Stimulated activated CD8-positive, alpha-beta memory T cell treated with anti-CD3 and anti-CD28 coated beads, Interleukin-12 subunit alpha, Interleukin-12 subunit beta, amount 100 ng/mL, for 4 hours (primary cell): ENCODE results near the gene SRL.
A peak's percentile ranks its signal among the peaks of the same experiment; 100 is the strongest.

Source experiments
- DNase-seq: peaks from one replicate; pipeline ENCODE4 v3.0.0-alpha.2; 2020; ENCODE audit warnings: low read depth

The SRL gene

DNA sequence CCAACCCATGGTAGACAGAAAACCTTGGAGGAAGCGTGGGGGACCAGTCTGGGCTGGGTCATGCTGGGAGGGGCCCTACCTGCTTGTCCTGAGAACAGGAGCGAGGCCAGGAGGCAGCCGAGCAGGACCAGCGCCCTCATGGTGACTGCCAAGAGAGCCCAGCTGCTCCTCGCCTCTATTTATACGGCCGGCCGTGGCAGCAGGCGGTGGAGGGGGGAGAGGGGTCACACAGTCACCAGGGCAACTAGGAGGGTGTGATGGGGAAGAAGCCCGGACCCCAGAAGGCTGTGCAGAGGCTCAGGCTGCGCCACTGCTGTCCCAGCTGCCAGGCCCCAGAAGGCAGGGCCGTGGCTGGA lies at the start of gene SRL:
Gene SRL, minus strand, starts transcription at position 153 of the 356 bp plus-strand sequence. Its CDS starts 13 bp downstream, at position 140.
- no peak for DNase-seq

DNA sequence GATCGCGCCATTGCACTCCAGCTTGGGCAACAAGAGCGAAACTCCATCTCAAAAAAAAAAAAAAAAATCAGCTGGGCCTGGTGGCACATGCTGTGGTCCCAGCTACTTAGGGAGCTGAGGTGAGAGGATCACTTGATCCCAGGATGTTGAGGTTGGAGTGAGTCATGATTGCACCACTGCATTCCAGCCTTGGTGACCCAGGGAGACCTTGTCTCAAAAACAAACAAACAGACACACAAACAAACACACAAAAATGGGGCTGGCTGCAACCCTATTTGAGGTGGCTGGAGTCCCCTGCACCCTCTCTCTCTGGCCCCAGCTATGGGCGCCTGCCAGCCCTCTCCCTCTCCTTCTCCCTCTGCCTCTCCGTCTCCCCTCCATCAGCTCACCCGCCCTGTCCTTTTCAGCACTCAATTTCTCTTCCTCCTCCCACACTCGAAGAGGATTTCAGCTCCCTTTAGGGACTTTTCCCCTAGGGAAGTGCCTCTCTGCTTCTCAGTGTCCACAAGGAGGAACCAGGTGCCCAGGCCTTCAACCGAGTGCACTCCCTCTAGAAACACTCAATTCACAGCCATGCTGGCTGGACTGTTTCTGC lies 48.5 kb upstream of the SRL start:
- DNase-seq, result no peak

DNA sequence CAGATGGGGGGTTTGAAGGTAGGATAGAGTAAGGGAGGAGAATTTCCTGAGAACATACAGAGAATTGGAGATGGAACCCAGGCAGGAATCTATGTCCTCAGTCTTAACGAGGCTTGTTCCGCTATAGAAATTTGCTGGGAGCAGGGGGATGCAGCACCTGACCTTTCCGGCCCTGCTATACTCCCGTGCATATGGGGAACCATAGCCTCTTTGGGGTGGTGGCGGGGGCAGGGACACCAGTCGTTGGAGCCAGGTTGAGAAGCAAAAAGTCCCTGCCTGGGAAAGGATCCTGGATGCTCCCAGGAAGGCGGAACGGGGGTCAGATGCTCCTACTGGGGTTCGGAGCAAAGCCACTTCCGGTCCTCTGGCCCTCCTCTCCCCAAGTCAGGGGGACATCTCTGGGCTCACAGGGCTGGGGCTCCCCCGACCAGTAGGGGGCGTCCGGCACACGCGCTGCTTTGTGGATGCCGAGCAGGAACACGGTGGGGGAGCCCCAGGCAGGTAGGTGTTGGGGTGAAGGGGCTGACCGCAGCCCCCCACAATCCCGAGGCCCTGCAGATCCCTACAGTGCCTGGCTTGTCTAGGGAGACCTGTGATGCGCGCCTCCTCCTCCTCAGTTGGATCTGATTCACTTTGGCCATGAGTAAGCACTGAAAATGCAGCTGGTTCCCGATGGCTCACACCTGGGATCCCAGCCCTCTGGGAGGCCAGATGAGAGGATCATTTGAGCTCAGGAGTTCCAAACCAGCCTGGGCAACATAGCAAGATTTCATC lies 46.5 kb upstream of the SRL start:
- DNase-seq, result peak; percentile 63

DNA sequence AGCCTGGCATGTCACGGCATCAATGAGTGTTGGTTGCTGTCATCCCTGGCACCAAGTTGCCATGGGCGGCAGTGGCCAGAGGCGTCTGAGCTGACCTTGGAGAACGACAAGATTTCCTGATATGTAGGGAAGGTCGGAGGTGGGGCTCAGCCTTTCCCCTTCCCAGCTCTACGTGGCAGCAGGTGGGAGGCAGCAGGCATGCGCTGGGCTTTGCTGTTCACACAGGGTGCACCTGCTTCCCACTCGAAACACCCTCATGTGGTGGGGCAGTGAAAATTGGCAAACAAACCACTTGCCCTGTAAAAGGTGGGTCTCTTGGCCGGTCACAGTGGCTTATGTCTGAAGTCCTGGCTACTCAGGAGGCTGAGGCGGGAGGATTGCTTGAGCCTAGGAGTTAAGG lies 43.3 kb upstream of the SRL start:
- DNase-seq, result no peak

DNA sequence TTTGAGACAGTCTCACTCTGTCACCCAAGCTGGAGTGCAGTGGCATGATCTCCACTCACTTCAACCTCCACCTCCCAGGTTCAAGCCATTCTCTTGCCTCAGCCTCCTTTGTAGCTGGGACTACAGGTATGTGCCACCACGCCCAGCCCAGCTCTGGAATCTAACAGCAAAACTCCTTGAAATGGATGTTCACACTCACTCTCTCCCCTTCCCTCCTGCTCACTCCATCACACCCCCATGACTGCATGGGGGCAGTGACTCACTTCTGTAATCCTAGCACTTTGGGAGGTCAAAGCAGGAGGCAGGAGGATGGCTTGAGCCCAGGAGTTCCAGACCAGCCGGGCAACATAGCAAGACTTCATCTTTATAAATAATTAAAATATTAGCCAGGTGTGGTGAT lies 42.1 kb upstream of the SRL start:
- DNase-seq, result no peak

DNA sequence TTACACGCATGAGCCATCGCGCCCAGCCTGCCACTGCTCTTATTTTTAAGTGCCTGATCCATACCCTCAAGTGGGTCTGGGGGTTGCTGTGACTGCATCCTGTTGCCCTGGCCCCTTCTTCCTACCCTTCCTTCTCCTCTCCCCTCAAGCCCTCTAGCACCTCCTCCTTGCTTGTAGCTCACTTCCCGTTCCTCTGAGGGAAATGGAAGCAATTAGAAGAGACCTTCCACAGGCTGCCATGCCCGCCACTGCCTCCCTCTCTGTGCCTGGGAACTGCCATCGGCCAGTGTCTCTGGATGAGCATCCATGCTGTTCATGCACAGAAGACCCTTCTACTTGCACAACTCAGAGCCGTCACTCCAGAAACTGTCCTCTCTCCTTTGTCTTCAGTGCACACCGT lies 41.6 kb upstream of the SRL start:
- no peak for DNase-seq

DNA sequence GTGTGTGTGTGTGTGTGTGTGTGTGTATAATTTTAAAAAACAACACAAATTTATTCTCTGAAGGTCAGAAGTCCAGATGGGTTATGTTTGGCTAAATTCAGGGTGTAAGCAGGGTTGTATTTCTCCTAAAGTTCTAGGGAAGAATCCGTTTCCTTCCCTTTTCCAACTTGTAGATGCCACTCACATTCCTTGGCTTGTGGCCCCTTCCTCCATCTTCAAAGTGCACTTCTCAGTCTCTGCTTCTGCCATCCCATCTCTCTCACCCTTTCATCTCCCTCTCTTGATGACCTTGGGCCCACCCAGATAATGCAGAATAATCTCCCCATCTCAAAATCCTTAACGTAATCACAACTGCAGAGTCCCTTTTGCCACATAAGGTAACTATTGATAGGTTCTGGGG lies 38.7 kb upstream of the SRL start:
- DNase-seq, result no peak

DNA sequence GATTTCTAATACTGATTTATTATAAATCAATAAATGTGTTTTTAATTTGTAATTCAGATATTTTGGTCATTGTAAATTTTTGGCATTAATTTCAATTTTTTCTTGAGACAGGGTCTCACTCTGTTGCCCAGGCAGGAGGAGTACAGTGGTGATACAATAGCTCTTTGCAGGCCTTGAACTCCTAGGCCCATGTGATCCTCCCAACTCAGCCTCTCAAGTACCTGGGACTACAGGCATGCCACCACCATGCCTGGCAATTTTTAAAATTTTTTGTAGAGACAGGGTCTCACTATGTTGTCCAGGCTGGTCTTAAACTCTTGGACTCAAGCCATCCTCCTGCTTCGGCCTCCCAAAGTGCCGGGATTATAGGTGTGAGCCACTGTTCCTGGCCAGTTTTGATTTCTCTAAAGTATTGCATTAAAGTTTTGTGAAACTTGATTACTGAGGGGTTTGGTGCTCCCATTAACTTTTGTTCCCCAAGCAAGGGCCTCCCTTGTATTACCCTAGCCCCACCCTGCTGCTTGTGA lies 36.2 kb upstream of the SRL start:
- no peak for DNase-seq

DNA sequence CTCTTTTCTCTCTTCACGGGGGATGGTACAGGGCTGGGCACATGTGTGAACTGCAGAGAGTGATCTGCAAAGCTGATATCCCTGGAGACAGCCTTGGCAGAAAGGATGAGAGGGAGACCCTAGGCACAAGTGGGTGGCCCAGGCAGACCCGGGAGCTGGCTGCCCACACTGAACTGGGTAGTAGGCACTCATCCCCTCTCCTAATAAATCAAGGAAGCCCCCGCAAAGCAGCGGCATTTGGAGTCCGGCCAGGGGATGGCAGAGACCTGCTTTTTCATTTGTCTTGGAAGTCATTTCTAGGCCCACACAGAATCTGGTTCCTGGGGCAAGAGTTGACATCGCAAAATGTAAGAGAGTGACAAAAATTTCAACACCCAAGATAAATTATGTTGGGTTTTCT lies 34.0 kb upstream of the SRL start:
- DNase-seq, result no peak

DNA sequence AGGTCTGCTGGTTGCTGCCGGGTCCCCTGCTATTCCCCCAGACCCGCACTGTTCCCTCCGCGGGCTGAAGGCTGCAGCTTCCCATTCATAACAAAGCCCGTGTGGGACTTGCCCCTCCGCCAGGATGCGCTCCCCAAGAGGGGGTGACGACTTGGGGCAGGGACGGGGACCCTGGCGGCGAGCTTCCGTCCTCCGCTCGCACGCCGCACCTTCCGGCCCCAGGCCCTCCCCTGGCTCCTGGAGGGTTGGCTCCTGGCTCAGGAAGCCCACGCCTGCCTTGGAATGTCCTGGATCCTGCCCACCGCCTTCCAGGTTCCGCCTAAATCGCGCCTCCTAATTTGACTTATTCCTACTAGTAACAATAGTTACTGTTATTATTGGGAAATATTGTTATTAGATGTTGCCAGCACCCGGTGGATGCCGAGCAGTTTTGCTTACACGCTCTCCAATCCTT lies 32.0 kb upstream of the SRL start:
- peak; percentile 39 for DNase-seq

DNA sequence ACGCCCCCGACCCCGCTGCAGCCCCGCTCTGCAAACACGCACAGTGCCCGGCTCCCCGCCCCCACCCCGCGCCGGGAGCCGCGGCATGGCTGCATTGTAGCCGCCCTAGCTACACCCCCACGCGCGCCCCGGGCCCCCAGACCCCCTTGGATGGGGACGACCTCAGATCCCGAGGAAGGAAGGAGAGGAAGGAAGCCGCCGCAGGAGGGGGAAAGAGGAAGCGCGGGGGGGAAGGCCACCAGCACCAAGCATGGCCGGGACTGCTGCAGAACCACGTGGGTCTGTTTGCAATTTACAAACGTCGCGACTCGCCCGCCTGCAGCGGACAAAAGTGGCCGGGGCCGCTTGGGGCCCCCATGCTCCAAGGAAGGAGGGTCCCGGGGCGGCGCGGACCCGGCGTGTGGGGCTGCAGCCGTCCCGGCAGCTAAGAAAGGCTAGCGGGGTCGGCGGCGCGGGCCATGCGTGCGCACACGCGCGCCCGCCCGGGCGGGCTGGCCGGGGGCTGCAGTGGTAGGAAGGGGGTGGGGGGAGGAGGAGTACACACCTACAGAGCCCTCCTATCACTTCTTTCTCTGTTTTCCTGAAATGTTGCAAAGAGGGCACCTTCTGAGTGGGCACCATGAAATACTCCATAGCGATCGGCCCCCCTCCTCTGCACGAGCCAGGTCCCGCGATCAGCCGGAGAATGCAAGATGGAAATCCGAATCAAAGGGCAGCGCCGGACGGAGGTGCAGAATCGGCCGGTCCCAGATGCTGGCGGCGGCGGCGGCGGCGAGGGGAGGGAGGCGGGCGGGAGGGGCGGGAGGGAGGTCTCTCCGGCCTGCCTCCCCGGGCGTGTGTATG lies 30.5 kb upstream of the SRL start:
- peak; percentile 38 for DNase-seq

DNA sequence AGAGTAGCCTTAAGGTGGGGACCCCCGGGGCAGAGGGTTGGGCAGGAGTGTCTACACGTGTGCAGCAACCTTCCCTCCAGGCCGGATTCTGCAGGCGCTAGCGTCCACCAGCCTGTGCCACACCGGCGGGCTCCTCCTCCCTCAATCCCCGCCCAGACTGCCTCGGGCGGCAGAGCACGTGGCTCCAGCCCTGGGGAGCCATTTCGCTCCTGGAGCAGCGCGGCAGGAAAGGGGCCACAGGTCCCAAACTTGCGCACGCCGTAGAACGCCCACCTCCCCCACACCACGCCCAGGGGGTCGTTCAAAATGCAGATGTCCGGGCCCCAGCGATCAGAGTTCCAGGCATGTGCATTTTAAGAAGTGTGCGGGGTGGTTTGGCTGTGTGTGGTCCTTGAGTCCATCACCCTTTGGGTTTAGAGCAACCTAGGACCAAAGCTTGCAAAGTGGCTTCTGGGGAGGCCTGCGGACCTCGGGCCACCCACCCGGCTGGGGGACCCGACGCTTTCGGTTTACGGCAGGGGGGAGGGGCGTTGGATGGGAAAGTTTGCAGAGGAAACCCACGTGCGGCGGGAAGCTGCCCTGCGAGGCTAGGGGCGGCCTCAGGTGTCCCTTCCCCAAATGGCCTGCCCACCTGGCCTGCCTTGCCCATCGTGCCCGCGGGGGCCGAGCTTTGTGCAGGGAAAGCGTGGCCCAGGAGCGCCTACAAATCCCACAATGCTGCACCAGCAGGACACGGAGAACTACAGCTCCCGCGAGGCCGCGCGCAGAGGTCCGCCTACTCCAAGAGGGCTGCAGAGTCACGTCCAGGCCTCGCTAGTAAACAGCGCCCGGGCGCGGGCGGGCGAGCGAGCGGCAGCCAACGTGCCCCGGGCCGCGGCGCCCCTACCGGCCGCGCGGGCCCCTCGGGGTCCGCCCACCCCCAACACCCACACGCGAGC lies 29.6 kb upstream of the SRL start:
- peak; percentile 82 for DNase-seq

DNA sequence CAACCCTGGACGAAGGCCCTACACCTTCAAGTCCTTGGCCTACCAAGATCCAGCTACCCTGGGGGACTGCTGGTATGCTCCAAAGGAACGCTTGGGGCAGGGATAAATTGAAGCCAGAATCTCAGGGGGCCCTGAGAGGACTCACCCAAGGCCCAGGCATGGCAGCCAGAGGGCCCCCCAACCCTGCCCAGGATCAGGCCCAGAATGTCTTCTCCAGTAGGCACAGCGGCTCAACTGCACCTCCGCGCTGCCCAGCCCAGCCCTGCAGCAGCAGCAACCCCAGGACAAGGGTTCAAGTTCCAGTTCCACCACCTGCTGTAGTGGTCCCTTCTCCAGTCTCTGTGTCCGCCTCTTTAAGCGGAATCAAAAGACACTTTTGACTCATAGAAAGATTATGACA lies 28.7 kb upstream of the SRL start:
- no peak for DNase-seq

DNA sequence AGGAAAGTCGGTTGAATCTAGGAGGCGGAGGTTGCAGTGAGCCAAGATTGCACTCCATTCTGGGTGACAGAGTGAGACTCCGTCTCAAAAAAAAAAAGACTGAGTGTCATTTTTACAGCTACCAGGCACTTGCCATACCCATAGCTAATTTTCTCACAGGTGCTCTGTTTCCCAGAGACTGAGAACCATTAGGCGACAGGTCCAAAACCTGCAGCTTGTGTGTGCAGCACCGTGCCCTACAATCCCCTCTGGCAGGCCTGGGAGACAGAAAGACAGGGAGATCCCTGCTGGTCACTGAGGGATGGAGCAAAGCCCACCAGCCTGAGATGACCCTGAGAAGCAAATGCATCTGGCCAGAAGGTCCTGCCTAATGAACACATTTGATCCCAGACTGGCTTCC lies 28.2 kb upstream of the SRL start:
- no peak for DNase-seq

DNA sequence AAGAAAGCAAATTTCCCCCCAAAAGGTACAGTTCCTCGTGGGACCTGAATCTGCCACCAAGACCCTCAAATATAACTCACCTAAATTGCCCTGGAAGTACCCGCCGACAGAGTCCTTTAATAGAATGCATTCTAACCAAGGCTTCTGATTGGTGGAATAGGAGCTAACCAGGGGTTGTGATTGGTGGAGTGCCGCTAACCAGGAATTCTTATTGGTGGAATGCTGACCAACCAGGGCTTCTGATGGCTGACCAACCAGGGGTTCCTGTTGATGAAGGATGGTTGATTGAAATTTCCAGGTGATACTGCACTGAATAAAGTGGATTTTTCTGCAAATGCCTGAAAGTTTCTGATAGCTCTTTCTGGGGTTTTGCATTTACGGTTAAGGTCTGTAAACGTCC lies 24.5 kb upstream of the SRL start:
- DNase-seq, result no peak

DNA sequence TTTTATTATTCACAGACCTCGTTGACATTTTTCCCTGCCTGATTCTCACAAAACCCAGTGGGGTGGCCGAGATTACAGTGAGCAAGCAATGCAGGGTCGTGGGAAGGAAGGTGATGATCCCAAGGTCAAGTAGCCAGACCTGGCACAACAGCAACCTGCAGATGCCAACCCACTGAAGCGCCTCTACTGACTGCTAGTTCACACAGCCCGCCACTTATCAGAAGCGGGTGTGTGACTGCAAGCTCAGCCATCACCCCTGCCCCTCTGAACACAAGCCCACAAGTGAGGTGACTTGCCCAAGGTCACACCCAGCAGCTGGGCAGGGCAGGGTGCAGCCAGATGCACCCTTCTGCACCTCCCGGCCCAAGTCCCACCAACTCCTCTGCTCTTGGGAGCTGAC lies 23.8 kb upstream of the SRL start:
- no peak for DNase-seq

DNA sequence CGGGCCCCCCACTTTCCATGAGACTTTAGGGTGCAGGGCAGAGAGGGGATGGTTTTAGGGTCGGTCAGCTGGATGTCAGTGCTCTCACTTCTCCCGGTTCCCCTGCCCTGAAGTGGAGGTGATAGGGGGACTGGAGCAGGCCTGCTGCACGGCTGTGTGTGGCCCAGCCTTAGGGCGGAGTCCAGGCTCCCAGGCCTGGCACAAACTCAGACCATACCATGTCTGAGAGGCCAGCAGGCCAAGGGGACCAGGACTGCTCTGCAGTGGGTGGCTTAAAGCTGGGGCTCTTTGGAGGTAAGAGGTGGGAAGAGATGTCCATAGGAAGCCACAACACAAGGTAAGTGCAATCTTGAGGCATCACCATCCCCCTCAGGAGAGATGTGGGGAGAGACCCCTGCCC lies 22.7 kb upstream of the SRL start:
- no peak for DNase-seq

DNA sequence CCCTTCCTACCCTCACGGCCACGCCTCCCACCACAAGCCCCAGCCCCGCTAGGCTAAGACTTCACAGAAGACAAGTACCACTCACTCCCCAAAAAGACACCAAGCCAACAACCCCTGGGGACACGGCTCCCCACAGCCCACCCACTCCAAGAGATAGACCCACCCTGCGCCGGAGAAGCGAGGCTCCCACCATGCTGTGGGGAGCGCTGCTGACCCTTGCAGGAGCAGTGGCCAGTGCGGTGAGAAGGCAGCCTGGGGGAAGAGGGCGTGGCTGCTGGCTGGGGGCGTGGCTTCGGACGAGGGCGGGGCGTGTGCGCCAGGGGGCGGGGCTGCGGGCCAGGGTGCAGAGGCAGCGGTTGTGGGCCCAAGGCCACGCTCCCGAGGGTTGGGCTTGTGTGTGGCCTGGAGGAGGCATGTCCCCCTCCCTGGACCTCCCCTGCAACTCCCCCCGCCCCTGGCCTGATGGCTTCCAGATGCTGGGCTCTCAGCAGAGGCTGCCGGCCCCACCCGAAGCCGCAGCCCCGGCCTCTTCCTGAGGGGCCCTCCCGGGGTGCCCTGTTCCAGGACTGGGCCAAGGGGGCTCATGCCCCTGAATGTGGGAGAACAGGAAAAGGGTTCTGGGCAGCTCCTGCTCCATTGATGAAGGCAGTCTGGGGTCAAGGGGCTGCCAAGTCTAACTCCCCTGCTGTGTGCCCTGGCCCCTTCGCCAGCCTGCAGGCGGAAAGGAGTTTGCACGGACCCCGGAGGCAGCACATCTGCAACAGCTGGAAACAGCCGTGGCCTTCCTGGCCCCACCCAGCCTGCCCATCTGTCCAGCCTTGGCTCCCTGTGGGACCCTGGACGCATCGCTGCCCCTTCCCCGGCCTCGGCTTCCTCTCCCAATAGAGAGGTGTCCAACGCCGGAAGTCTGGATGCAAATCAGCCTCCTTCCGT lies 21.9 kb upstream of the SRL start:
- no peak for DNase-seq

DNA sequence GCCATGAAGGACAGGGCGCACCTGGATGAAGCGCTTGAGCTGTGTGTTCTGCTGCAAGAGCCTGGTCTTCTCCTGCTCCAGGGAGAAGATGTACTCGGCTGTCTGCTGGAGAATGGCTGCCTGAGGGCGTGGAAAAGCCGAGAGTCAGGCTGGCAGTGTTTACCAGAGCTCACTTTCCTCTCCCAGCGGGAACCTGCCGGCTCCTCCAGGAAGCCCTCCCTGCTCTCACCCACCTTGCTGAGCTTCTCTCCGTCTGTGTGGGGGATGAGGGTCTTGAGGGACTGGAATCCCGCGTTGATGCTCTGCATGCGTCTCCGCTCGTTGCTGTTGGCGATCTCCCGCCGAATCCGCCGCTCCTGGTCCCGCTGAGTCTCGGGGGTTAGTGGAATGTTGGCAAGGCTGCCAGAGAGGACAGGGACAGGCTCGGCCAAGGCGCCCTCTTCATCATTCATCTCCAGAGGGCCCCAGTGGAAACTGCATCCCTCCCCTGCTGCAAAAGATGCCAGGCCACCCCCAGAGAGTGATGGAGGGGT lies 20.5 kb upstream of the SRL start:
- no peak for DNase-seq

DNA sequence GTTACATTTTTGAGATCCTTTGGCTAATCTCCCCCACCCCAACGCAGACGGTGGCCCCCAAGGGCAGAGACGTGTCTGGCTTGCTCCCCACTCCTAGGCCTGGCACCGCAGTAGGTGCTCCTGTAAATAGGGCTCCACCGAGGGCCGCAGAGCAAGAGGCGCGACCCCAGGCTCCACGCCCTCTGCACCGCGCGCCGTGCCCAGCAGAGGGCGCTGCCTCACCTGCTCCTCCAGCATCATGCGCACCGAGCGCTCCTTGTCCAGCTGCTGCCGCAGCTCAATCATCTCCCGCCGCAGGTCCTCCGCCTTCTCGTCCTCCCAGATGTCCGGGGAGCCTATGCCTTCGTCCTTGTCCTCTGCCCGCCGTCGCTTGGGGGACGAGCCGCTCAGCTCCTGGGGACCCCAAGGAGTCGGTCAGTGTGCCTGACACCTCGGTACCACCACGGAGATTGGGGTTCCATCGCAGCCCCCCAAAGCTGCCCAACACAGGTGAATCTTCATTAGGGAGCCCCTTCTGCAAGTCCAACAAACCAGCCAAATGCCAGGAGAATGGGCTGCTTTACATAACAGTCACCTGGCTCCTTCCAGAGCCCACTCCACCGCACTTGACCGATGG lies 19.8 kb upstream of the SRL start:
- DNase-seq, result no peak
